DMS53 treated with DMSO at 0.1 percent for 48 hours (cell line): ENCODE results near the gene MSL3.

Experiments
- DNase-seq: peaks from one replicate; lab custom pipeline; 2025; ENCODE audit not compliant: unreplicated experiment; lab: John Stamatoyannopoulos, UW

MSL3 gene

DNA sequence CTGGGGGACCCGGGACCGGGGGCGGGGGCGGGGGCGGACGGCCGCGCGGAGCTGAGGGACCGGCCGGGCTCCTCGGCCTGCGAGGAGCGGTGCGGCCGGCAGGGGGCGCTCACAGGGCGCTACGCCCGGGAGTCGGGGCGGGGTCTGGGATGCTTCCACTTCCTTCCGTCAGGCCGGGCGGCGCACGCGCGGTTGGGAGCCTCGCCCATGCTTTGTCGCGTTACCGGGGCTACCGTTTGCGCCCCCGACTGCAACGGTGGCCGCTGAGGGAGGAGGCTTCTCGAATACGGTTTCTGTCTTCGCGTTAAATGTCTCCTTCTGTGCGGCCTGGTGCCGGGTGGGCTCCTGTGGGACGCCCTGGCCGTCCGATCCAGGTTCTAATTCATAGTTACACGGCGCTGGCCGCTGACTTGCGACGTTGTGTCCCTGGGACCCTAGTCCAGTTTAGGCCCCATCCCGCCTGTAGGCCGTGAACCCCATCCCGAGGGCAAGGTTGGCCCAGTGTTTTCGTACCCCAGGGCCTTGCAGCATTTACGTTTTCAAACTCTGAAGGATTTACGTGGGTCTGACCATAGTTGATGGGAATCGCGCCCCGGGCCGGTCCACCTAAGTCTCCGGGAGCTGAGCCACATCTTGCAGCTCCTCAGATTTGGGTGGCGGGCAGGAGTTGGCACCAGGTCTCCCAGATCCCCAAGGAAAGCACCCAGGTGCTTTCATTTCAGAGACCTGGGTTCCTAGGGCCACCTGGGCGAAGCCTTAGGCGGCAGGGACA, 549 bp downstream of the MSL3 start:
- DNase-seq: peak; percentile 49

- DNase-seq: no peak
Observed at GRCh38 chrX:11759172-11759460, 1.1 kb downstream of the MSL3 start.

DNA sequence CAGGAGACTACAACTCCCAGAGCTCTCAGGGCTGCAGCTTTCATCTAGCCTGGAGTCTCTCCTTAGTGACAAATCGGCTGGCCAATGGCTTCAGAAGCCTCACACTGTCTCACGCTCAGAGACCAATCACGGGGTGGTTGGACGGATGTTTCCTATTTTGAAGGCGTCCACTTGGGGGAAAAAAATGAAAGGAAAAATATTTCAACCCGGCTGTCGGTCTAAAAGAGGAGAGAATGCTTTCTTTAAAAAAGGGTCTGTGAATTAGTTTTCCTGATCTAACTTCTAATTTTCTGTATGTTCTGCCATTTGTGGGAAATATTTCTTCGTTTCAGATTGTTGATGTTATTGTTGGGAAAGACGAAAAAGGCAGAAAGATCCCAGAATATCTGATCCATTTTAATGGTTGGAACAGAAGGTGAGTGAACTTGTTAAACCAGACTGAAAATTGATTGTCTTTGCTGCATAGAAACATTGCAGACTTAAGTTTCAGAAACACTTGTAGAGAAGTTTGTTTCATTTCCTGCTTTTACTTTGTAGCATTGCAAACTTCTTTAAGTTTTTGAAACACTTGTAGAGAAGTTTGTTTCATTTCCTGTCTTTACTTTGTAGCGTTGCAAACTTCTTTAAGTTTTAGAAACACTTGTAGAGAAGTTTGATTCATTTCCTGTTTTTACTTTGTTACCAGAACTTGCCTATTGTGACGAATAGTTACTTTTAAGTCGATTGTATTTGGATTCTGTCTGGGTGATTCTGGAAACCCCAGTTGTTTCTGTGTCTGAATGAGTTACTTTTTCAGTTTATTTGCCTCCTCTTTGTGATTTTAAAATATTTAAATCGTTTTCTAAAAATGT, 1.6 kb downstream of the MSL3 start:
- peak; percentile 56 for DNase-seq

DNA sequence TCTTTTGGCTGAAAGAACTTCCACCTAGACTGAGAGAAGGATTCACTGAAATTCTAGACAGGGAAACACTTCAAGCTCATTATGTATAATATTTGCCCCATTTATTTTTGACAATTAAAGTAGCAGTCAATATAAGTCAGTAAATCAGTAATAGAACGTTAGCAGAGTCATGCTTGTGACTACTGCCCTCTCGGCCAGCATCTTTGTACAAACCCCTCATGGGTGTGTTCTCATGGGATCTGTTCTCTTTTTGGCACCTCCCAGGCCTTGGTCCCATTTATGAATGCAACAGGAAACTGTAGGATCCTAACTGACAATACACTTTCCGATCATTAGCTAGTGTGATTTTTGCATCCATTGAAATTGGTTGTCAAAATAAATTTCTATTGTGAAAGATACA, 2.9 kb downstream of the MSL3 start:
- DNase-seq: no peak

DNA sequence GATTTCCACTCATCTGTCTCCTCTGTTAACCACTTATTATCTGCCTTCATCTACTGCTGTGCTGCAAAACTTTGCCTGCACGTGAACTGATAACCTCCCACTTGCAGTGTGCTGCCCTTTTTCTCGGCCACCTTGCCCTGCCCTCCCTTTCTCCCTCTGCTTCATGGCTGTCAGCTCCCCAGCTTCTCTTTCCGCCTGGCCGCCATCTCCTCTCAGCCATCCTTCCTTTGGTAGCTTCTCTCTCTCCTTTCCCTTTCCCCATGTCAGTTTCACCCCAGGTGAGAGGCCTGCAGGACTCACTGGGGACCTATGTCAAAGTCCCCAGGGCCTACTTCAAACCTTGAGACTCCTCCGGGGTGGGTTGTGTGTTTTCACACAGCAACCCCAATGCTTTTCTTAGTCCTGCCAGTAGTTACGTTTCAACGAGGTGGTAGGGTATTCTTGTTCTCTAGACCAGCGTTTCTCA, 6.6 kb downstream of the MSL3 start:
- no peak for DNase-seq

- no peak for DNase-seq
Observed at GRCh38 chrX:11765449-11765848, 7.4 kb downstream of the MSL3 start.

DNA sequence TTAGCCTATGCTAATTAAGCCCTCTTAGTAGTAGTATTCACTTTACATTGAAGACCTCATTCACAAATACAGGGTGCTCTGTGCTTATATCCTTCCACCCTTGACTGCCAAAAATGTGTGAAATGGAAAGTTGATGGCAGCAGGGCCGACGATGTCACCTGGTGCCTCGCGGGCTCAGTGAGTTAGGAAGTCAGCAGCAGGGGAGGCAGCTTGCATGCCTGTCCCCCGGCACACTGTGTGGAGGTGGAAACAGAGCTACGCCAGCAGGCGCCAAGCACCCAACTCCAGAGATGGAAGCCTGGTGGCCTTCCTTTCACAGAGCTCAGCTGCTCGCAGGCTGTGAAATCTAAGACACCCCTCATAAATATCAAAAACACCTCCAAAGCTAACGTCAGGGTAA, 8.4 kb downstream of the MSL3 start:
- no peak for DNase-seq

DNA sequence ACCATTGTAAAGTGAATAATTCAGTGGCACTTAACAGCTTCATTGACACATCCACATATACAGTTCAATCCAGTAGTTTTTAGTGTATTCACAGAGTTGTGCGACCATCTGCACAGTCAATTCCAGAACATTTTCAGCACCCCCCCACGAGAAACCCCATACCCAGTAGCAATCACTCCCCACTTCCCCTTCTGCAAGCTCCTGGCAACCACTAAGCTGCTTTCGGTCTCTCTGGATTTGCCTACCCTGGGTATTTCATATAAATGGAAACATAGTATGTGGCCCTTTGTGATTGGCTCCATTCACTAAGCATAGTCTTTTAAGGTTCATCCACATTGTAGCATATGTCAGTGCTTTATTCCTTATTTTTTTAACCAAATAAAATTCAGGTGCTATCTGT, 10.0 kb downstream of the MSL3 start:
- no peak for DNase-seq

- DNase-seq: peak; percentile 1
Observed at GRCh38 chrX:11770320-11770719, 12.3 kb downstream of the MSL3 start.

GRCh38 chrX:11778230-11778629, 20.2 kb downstream of the MSL3 start:
- no peak for DNase-seq

DNA sequence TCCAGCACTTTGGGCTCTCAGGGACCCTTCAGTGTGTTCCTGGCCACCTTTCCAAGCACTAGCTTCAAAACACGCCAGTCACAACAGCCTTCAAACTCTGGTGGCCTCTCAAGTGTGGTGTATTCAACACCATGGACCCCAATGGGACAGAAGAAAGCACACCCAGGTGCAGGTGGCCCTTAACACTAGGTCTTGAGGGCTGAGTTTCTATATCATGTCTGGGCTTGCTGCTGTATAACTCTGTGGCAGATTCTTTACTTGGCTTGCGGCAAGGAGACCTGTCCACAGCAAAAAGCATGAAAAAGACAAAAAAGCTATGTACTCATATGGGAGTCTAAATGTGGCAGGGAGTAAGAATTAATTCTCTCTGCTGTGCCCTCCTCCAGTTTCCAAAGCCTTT, 23.1 kb downstream of the MSL3 start:
- no peak for DNase-seq

GRCh38 chrX:11781734-11782370, 23.8 kb downstream of the MSL3 start:
- no peak for DNase-seq

GRCh38 chrX:11784543-11784942, 26.5 kb downstream of the MSL3 start:
- no peak for DNase-seq

- no peak for DNase-seq
Observed at GRCh38 chrX:11786862-11787261, 28.8 kb downstream of the MSL3 start.

GRCh38 chrX:11787564-11787963, 29.5 kb downstream of the MSL3 start:
- no peak for DNase-seq

- DNase-seq: no peak
Observed at GRCh38 chrX:11789809-11790208, 31.8 kb downstream of the MSL3 start.

DNA sequence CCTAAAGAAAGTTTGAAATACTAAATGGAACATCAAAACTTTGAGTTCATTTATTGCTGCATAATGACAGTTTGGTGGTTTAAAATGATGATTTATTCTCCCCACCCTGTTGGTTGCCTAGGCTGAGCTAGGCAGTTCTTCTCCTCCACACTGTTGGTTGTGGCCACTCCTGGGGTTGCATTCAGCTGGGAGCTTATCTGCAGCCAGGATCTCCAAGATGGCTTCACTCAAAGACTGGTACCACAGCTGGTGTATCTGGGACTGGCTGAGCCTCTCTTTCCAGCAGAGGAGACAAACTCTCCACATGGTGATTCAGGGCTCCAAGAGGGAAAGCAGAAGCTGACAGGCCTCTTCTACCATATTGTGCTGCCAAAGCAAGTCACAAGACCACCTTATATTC, 33.1 kb downstream of the MSL3 start:
- DNase-seq: no peak

DNA sequence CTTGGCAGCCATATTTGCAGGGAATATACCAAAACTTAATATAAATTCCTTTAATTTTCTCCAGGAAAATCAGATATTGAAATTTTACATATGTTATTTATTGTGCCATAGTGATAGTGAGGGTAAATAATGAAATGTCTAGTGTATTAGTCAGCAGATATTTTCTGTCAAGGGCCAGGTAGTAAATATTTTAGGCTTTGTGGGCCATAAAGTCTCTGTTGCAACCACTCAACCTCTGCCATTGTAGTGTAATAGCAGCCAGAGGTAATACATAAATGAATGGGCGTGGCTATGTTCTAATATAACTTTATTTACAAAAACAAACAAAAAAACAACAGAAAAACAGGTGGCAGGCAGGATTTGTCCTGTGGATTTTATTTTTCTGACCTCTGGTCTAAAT, 33.5 kb downstream of the MSL3 start:
- no peak for DNase-seq

DNA sequence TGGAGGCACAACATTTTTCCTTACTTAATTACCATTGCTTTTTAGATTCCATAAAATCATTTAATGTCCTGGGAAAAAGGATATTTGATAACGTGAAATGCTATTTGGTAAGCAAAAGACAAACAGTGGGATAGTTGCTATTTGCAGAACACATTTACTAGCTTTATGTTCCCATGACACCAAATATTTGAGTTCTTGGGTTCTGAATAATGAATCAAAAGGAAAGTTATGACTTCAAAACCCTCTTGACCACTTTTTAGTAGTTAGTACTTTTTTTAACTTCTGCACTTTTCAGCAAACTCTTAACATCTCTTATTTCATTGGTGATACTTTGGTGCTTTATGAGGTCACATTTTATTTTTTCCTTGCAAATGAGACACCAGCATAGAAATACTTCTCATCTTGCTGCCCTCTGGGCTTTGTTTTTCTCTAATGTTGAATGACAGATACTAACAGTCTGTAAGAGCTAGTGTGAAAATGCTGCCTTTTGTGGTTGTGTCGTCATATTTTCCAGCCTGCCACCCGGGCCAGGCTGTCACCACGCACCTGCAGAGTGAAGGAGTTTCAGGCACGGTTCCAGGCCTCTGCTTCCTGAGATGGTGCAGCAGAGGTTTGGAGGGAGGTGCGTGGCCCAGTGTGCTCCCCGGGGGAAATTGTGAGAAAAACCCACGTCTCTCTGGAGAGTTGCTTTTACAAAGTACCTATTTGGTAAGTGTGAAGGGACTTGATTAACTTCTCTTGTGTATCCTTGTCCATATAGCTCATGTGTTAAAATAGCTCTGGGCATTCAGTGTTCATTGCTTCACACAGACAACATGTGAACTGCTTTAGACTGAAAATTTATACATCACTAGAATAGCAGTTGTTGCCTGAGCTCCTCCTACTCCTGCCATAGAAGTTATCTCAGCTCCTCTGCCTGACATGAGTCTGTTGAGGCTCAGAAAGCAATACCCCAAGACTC, 34.7 kb downstream of the MSL3 start:
- no peak for DNase-seq

- DNase-seq: no peak
Observed at GRCh38 chrX:11793734-11794133, 35.7 kb downstream of the MSL3 start.

GRCh38 chrX:11813341-11813740, 55.3 kb downstream of the MSL3 start:
- no peak for DNase-seq
